ENCODE measurements around the gene SIGLEC14.

Gene SIGLEC14

GRCh38 chr19:51626675-51627074 is 19.9 kb downstream of the SIGLEC14 start:
- DNase-seq (ENCODE audit: extremely low read depth in 1 of 2, low read depth in 1 of 2) = no peak

- DNase-seq (ENCODE audit: extremely low read depth in 1 of 2, low read depth in 1 of 2) = no peak
Measured at GRCh38 chr19:51621178-51621577, 25.4 kb downstream of the SIGLEC14 start.

DNA sequence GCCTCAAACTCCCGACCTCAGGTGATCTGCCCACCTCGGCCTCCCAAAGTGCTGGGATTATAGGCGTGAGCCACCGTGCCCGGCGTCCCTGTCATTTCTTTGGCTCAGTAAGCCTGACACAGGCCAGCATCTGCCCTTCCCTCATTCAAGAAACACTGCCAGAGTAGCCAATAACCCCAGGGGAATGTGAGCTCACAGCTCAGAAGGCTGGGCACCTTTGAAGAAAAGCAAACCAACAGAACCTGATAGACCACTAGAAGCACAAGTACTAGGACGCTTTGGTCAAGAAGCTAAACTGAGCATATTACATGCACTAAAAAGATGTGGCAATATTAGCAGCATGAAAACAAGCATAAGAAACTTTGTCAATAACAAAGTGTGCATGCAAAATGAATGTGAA is 30.6 kb downstream of the SIGLEC14 start:
- DNase-seq (ENCODE audit: extremely low read depth in 1 of 2, low read depth in 1 of 2) = no peak

DNA sequence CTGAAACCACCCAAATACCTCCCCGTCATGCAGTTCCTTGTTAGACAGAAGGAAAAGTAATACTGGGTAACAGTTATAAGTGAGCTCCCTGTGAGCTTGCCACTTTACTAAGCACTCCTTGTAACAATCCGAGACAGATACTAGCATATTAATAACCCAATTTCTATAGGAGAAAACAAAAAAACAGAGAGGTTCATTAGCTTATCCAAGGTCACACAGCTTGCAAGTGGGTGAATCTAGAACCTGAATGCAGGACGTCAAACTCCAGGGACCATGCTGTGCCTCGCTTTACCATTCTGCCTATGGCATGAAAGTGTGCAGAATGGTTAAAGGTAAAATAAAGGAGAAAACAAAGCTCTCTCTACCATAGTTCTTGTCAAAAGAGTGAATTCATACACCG is 31.8 kb downstream of the SIGLEC14 start:
- DNase-seq (ENCODE audit: extremely low read depth in 1 of 2, low read depth in 1 of 2) = no peak

DNA sequence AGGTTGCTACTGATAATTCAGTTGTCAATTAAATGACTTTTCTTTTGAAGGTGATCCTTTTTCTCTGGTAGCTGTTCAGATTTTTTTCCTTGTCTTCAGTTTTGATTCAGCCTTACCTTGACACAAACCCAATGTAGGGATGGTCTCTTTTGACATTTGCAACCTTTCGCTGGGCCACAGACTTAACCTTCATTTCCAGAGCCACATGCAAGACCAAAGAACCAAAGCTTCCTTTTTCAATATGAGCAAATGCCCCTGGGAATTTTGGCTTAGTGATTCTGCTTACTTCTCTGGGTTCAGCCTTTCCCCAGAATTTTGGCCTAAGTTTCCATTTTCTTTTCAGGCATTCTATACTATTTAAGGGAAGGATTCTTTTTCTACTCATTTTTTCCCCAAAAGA is 36.0 kb downstream of the SIGLEC14 start:
- no peak for DNase-seq (ENCODE audit: extremely low read depth in 1 of 2, low read depth in 1 of 2)

DNA sequence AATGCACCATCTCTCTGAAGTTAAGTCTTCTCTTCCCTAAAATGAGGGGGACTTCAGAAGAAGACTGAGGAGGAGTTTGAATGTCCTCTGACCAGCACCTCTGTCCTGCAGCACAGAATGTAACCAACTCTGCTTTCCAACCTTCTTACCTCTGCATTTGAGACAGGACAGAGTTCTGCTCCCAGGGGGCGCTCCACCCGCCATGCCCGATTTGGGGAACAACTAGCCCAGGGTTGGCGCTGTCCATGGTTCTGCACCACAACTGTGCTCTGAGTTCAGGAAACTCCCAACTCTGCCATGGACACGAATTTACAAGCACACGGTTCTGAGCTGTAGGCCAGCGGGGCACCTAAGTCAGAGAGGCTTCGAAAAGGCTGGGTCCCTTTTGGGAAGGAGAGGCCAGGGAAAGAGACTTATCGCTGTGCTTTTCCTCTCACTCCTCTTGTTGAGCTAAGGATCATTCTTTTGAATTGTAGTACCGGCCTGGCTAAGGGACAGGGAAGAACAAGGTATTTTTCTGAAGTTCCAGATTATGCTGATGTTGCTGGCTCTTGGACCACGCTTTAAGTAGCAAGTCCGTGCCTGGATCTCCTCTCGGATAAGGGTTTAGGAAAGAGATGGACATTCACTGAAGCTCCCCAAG is 38.6 kb downstream of the SIGLEC14 start:
- DNase-seq (ENCODE audit: extremely low read depth in 1 of 2, low read depth in 1 of 2) = peak in 1 of 2 donors; percentile 33

DNA sequence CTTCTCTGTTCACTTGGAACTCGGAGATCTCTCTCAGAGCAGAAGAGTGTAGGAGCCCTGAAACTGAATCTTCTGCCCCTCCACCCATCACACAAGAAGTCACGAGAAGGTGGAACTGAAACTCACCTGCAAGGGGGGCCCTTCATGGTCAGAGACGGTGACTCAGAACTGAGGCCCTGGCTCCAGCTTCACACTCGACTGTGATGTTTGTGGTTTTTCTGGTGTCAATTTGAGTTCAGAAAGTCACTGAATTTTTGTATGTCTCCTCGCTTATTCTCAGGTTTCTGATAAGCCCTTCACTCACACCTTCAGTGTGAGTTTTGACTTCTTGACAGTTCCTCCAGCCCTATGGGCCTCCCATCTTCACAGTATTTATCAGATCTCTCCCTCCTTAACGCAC is 39.5 kb downstream of the SIGLEC14 start:
- DNase-seq (ENCODE audit: extremely low read depth in 1 of 2, low read depth in 1 of 2) = no peak

DNA sequence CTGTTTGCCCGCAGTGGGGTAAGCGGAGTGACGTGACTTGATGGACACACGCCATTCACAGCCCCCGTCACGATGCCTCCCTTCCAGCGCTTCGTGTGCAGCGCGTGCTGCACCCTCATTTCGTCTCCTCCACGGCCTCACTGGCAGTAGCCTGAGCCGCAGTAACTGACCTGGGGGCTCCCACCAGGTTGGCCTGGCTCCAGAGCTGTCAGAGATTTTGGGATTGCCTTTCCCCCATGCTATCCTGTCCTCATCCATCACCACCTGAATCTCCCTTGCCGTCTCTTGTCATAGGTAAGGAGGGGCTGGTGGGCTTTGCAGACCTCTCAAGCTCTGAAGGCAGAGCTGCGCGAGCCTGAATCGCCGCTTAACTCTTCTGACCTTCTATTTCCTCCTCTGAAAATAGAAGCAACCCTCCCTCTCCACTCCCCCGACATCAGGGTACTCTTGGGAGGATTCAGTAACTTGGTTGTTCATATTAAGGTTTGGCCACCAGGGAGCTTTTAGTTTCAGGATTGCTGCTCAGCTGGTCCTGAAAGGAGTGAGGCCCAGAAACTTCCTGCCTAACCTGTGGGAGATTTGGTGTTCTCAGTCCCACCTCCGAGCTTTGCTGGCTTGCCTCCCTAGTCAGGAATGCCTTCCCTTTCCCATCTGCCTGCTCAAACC is 44.3 kb downstream of the SIGLEC14 start:
- no peak for DNase-seq (ENCODE audit: extremely low read depth in 1 of 2, low read depth in 1 of 2)

DNA sequence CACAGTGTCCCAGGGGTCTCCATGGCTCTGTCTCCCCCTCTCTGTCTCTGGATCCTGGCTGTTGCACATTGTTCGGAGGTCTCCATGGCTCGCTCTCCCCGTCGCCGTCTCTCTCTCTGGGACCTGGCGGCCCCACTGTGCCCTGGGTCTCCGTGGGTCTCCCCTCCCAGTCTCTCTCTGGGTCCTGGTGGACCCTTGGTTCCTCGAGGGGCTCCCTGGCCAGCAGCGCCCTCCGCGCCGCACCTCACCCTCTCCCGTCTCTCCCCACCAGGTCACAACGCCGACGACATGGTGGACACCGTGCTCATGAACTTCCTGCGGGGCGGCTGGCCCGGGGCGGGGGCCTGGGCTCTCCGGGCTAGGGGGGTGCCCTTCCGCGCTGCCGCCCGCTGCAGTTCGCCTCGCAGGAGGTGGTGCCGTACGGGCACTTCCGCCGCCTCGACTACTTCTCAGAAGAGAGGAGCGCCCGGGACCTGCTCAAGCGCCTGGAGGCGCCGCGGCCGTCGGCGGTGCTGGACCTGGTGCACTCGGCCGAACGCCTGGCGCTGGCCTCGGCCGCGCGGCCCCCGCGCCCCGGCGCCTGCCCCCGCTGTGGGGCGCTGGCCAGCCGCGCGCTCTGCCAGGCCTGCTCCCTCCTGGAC is 45.6 kb downstream of the SIGLEC14 start:
- no peak for DNase-seq (ENCODE audit: extremely low read depth in 1 of 2, low read depth in 1 of 2)

- no peak for DNase-seq (ENCODE audit: extremely low read depth in 1 of 2, low read depth in 1 of 2)
Measured at GRCh38 chr19:51599084-51599483, 47.5 kb downstream of the SIGLEC14 start.

- DNase-seq (ENCODE audit: extremely low read depth in 1 of 2, low read depth in 1 of 2) = no peak
Measured at GRCh38 chr19:51598159-51598915, 48.3 kb downstream of the SIGLEC14 start.

GRCh38 chr19:51595190-51596175 is 51.1 kb downstream of the SIGLEC14 start:
- no peak for DNase-seq (ENCODE audit: extremely low read depth in 1 of 2, low read depth in 1 of 2)

GRCh38 chr19:51594774-51595109 is 51.9 kb downstream of the SIGLEC14 start:
- DNase-seq (ENCODE audit: extremely low read depth in 1 of 2, low read depth in 1 of 2) = no peak

DNA sequence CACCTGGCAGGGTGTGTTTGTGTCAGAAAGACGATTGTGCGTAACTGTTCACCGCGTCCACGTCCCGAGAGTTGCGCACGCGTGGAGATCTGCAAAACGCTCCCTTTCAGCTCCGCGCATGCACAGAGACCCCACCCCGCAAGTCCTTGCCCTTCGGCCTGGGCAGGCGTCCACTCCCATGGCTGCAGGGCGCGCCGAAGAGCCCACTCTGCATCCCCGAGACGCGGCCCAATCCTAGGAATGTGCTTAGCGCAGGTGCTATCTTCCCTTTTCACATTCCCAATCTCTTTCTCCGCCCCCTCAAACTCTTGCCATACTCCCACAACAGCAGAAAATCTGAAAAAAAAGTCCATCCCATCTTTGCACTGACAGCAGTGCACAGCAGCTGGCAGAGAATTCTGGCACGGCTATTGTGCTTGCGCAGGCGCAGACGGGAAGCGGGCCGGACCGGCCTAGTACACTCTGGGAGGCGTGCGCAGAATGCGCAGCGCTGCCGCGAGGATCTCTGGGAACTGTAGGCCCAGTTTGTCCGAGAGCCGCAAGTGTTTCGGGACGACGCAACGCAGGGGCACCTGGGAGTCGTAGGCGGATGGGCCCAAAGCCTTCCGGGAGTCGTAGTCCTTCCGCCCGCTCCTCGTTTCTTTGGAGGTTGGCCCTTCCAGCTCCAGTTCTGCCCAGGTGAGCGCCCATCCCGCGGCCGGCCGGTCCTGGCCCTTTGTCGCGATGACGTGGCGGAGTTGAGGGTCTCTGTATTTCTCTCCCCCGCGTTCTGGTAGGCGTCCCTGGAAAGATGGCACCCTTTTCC is 52.5 kb downstream of the SIGLEC14 start:
- DNase-seq (ENCODE audit: extremely low read depth in 1 of 2, low read depth in 1 of 2) = peak; percentile 86 to 96

GRCh38 chr19:51593138-51593890 is 53.3 kb downstream of the SIGLEC14 start:
- no peak for DNase-seq (ENCODE audit: extremely low read depth in 1 of 2, low read depth in 1 of 2)
